ENCODE measurements around the gene BRME1.

The BRME1 gene

GRCh38 chr19:13918726-13919411, 13.0 kb upstream of the BRME1 start:
- no peaks in the 10 kb centered on the region for H3K4me1 ChIP-seq
- peaks cover 67% of the 10 kb centered on the region for H3K36me3 ChIP-seq (replicated peaks)
- H3K4me3 ChIP-seq, result no peak overlapping the region
- DNase-seq (ENCODE audit: low spot score in 2 of 2), result no peak
- in situ Hi-C loops (cut with MboI; ENCODE audit: low sequenced_read_pairs), result no loop called here
- H3K27me3 ChIP-seq (ENCODE audit: low read depth), result no peaks in the 10 kb centered on the region
- no peaks in the 10 kb centered on the region for H3K9me3 ChIP-seq

GRCh38 chr19:13917888-13918406, 12.0 kb upstream of the BRME1 start:
- H3K9me3 ChIP-seq, result no peaks in the 10 kb centered on the region
- H3K27me3 ChIP-seq (ENCODE audit: low read depth), result no peaks in the 10 kb centered on the region
- H3K4me3 ChIP-seq, result no peak overlapping the region
- in situ Hi-C loops (cut with MboI; ENCODE audit: low sequenced_read_pairs), result no loop called here
- no peaks in the 10 kb centered on the region for H3K4me1 ChIP-seq
- DNase-seq (ENCODE audit: low spot score in 2 of 2), result no peak
- H3K36me3 ChIP-seq (replicated peaks), result peaks cover 68% of the 10 kb centered on the region

- H3K27me3 ChIP-seq (ENCODE audit: low read depth), result no peaks in the 10 kb centered on the region
- no peak for DNase-seq (ENCODE audit: low spot score in 2 of 2)
- no peak overlapping the region for H3K4me3 ChIP-seq
- H3K4me1 ChIP-seq, result no peaks in the 10 kb centered on the region
- in situ Hi-C loops (cut with MboI; ENCODE audit: low sequenced_read_pairs), result no loop called here
- H3K36me3 ChIP-seq (replicated peaks), result peaks cover 56% of the 10 kb centered on the region
- no peaks in the 10 kb centered on the region for H3K9me3 ChIP-seq
These were observed 8.9 kb upstream of the BRME1 start for GRCh38 chr19:13914777-13915176.

GRCh38 chr19:13913352-13913751, 7.4 kb upstream of the BRME1 start:
- no peaks in the 10 kb centered on the region for H3K4me1 ChIP-seq
- H3K36me3 ChIP-seq (replicated peaks), result peaks cover 48% of the 10 kb centered on the region
- no peaks in the 10 kb centered on the region for H3K9me3 ChIP-seq
- no peak for DNase-seq (ENCODE audit: low spot score in 2 of 2)
- no peak overlapping the region for H3K4me3 ChIP-seq
- in situ Hi-C loops (cut with MboI; ENCODE audit: low sequenced_read_pairs), result no loop called here
- H3K27me3 ChIP-seq (ENCODE audit: low read depth), result no peaks in the 10 kb centered on the region

- Histone ChIP-seq H3K4me1 (peaks cover 8% of the 10 kb centered on the region), H3K4me3 (no peak overlapping the region), H3K36me3 (replicated peaks) (peaks cover 29% of the 10 kb centered on the region), H3K27me3 (ENCODE audit: low read depth) (no peaks in the 10 kb centered on the region), H3K9me3 (no peaks in the 10 kb centered on the region)
- DNase-seq (ENCODE audit: low spot score in 2 of 2), result no peak
- in situ Hi-C loops (cut with MboI; ENCODE audit: low sequenced_read_pairs), result no loop called here
These were observed 3.5 kb upstream of the BRME1 start for GRCh38 chr19:13909430-13909829.

GRCh38 chr19:13908674-13909073, 2.8 kb upstream of the BRME1 start:
- no peaks in the 10 kb centered on the region for H3K9me3 ChIP-seq
- no peaks in the 10 kb centered on the region for H3K27me3 ChIP-seq (ENCODE audit: low read depth)
- no peak overlapping the region for H3K4me3 ChIP-seq
- no peak for DNase-seq (ENCODE audit: low spot score in 2 of 2)
- in situ Hi-C loops (cut with MboI; ENCODE audit: low sequenced_read_pairs), result no loop called here
- H3K36me3 ChIP-seq (replicated peaks), result peaks cover 24% of the 10 kb centered on the region
- H3K4me1 ChIP-seq, result peaks cover 8% of the 10 kb centered on the region

- no peak for DNase-seq (ENCODE audit: low spot score in 2 of 2)
- Histone ChIP-seq H3K4me1 (peaks cover 8% of the 10 kb centered on the region), H3K9me3 (no peaks in the 10 kb centered on the region), H3K4me3 (peak overlapping the region; percentile 76), H3K27me3 (ENCODE audit: low read depth) (no peaks in the 10 kb centered on the region), H3K36me3 (replicated peaks) (peaks cover 10% of the 10 kb centered on the region)
- in situ Hi-C loops (cut with MboI; ENCODE audit: low sequenced_read_pairs), result no loop called here
These were observed 993 bp upstream of the BRME1 start for GRCh38 chr19:13906910-13907309.

- Histone ChIP-seq H3K9me3 (no peaks in the 10 kb centered on the region), H3K27me3 (ENCODE audit: low read depth) (no peaks in the 10 kb centered on the region), H3K36me3 (replicated peaks) (peaks cover 10% of the 10 kb centered on the region), H3K4me3 (peak overlapping the region; percentile 76), H3K4me1 (peaks cover 8% of the 10 kb centered on the region)
- in situ Hi-C loops (cut with MboI; ENCODE audit: low sequenced_read_pairs), result no loop called here
- no peak for DNase-seq (ENCODE audit: low spot score in 2 of 2)
These were observed 596 bp upstream of the BRME1 start for GRCh38 chr19:13906521-13906904.

GRCh38 chr19:13902993-13903555, 2.8 kb downstream of the BRME1 start:
- Histone ChIP-seq H3K9me3 (no peaks in the 10 kb centered on the region), H3K4me3 (no peak overlapping the region), H3K27me3 (ENCODE audit: low read depth) (no peaks in the 10 kb centered on the region), H3K36me3 (replicated peaks) (no peaks in the 10 kb centered on the region), H3K4me1 (peaks cover 8% of the 10 kb centered on the region)
- in situ Hi-C loops (cut with MboI; ENCODE audit: low sequenced_read_pairs), result no loop called here
- peak; percentile 22 to 46 for DNase-seq (ENCODE audit: low spot score in 2 of 2)

GRCh38 chr19:13899912-13900584, 5.9 kb downstream of the BRME1 start:
- in situ Hi-C loops (cut with MboI; ENCODE audit: low sequenced_read_pairs), result no loop called here
- DNase-seq (ENCODE audit: low spot score in 2 of 2), result no peak

GRCh38 chr19:13899393-13899792, 6.5 kb downstream of the BRME1 start:
- Histone ChIP-seq H3K4me1 (no peaks in the 10 kb centered on the region), H3K4me3 (no peak overlapping the region), H3K9me3 (no peaks in the 10 kb centered on the region; the same call in 1 of the 2 replicates), H3K27me3 (ENCODE audit: low read depth) (no peaks in the 10 kb centered on the region), H3K36me3 (replicated peaks) (no peaks in the 10 kb centered on the region)
- no peak for DNase-seq (ENCODE audit: low spot score in 2 of 2)
- in situ Hi-C loops (cut with MboI; ENCODE audit: low sequenced_read_pairs), result no loop called here

More at GRCh38 chr19:13899912-13900584, 5.9 kb downstream of the BRME1 start:
- Histone ChIP-seq H3K4me3 (no peak overlapping the region), H3K4me1 (no peaks in the 10 kb centered on the region), H3K27me3 (ENCODE audit: low read depth) (no peaks in the 10 kb centered on the region), H3K36me3 (replicated peaks) (no peaks in the 10 kb centered on the region), H3K9me3 (no peaks in the 10 kb centered on the region; the same call in 1 of the 2 replicates)

GRCh38 chr19:13896227-13896626, 9.7 kb downstream of the BRME1 start:
- H3K4me3 ChIP-seq, result no peak overlapping the region
- H3K27me3 ChIP-seq (ENCODE audit: low read depth), result no peaks in the 10 kb centered on the region
- no peaks in the 10 kb centered on the region for H3K36me3 ChIP-seq (replicated peaks)
- in situ Hi-C loops (cut with MboI; ENCODE audit: low sequenced_read_pairs), result no loop called here
- no peak for DNase-seq (ENCODE audit: low spot score in 2 of 2)
- no peaks in the 10 kb centered on the region; the same call in 1 of the 2 replicates for H3K9me3 ChIP-seq
- H3K4me1 ChIP-seq, result no peaks in the 10 kb centered on the region

GRCh38 chr19:13894552-13894951, 11.4 kb downstream of the BRME1 start:
- Histone ChIP-seq H3K36me3 (replicated peaks) (no peaks in the 10 kb centered on the region), H3K27me3 (ENCODE audit: low read depth) (no peaks in the 10 kb centered on the region), H3K9me3 (no peaks in the 10 kb centered on the region; the same call in 1 of the 2 replicates), H3K4me1 (no peaks in the 10 kb centered on the region), H3K4me3 (no peak overlapping the region)
- no peak for DNase-seq (ENCODE audit: low spot score in 2 of 2)
- in situ Hi-C loops (cut with MboI; ENCODE audit: low sequenced_read_pairs), result no loop called here

- no peaks in the 10 kb centered on the region for H3K27me3 ChIP-seq (ENCODE audit: low read depth)
- no peaks in the 10 kb centered on the region for H3K36me3 ChIP-seq (replicated peaks)
- no peak overlapping the region for H3K4me3 ChIP-seq
- H3K9me3 ChIP-seq, result no peaks in the 10 kb centered on the region; the same call in 1 of the 2 replicates
- in situ Hi-C loops (cut with MboI; ENCODE audit: low sequenced_read_pairs), result no loop called here
- no peaks in the 10 kb centered on the region for H3K4me1 ChIP-seq
- no peak for DNase-seq (ENCODE audit: low spot score in 2 of 2)
These were observed 13.0 kb downstream of the BRME1 start for GRCh38 chr19:13892870-13893269.

Measured in HAP-1 (cell line).